Liver (tissue), 9 donors: Measurements from ENCODE around the gene PLAC1. TPM values are rescaled to one million over a fixed set of nuclear protein-coding genes. Genes with fewer than 3 reads are reported as not detected.

Experiments
- DNase-seq: peaks from one replicate; pipeline ENCODE4 v3.0.0-alpha.2; 2017; ENCODE audit warnings: low spot score
- H3K27ac ChIP-seq, 2 donors: one replicate each; pipeline ENCODE4 v1.7.0; 2013; ENCODE audit warnings: inconsistent platforms in 2 of 2, low read length in 2 of 2, control low read depth in 1 of 2, low read depth in 1 of 2, mild to moderate bottlenecking in 1 of 2
- H3K27me3 ChIP-seq, 4 donors: one replicate each; pipeline versions ENCODE4 v1.6.1 to v1.7.0; 2013; ENCODE audit warnings: low read length in 3 of 4, inconsistent platforms in 1 of 4, mild to moderate bottlenecking in 1 of 4, moderate library complexity in 1 of 4; ENCODE audit not compliant: control insufficient read depth in 4 of 4, insufficient read depth in 4 of 4
- H3K36me3 ChIP-seq, 4 donors: one replicate each; pipeline versions ENCODE4 v1.6.1 to v1.7.0; 2013; ENCODE audit warnings: low read length in 3 of 4, mild to moderate bottlenecking in 3 of 4, low read depth in 1 of 4, moderate library complexity in 1 of 4; ENCODE audit not compliant: control insufficient read depth in 4 of 4, insufficient read depth in 3 of 4
- H3K4me1 ChIP-seq, 4 donors: one replicate each; pipeline versions ENCODE4 v1.6.1 to v1.7.0; 2013; ENCODE audit warnings: low read length in 3 of 4, mild to moderate bottlenecking in 3 of 4, moderate library complexity in 1 of 4; ENCODE audit not compliant: control insufficient read depth in 4 of 4, insufficient read depth in 4 of 4
- H3K4me3 ChIP-seq, 3 donors: one replicate each; pipeline versions ENCODE4 v1.6.1 to v1.7.0; 2013; ENCODE audit warnings: low read length in 3 of 3, control low read depth in 1 of 3, low read depth in 1 of 3, mild to moderate bottlenecking in 1 of 3
- H3K9ac ChIP-seq, 2 donors: one replicate each; pipeline ENCODE4 v1.7.0; 2013; ENCODE audit warnings: low read length in 2 of 2, mild to moderate bottlenecking in 2 of 2, moderate library complexity in 2 of 2, control low read depth in 1 of 2, low read depth in 1 of 2
- H3K9me3 ChIP-seq, 4 donors: one replicate each; pipeline versions ENCODE4 v1.6.1 to v1.7.0; 2013; ENCODE audit warnings: low read length in 3 of 4; ENCODE audit not compliant: control insufficient read depth in 4 of 4
- EGR1 ChIP-seq, 2 donors: IDR thresholded peaks; 2 replicates each; pipeline ENCODE4 v1.6.1; 2016 to 2018; ENCODE audit warnings: antibody characterized with exemption in 2 of 2, low read depth in 2 of 2
- FOXA2 ChIP-seq: IDR thresholded peaks from 2 replicates; pipeline ENCODE4 v1.6.1; 2016; ENCODE audit warnings: antibody characterized with exemption
- GABPA ChIP-seq, 2 donors: IDR thresholded peaks in 1 of 2; conservative IDR thresholded peaks in 1 of 2; 2 replicates each; pipeline ENCODE4 v1.6.1; 2016; ENCODE audit warnings: antibody characterized with exemption in 2 of 2, mild to moderate bottlenecking in 1 of 2, moderate library complexity in 1 of 2
- HNF4A ChIP-seq, 2 donors: conservative IDR thresholded peaks; 2 replicates each; pipeline ENCODE4 v1.6.1; 2016; ENCODE audit warnings: antibody characterized with exemption in 2 of 2, mild to moderate bottlenecking in 2 of 2
- HNF4G ChIP-seq: IDR thresholded peaks from 2 replicates; pipeline ENCODE4 v1.6.1; 2016; ENCODE audit warnings: antibody characterized with exemption
- JUND ChIP-seq, 2 donors: IDR thresholded peaks; 2 replicates each; pipeline ENCODE4 v1.6.1; 2016; ENCODE audit warnings: antibody characterized with exemption in 2 of 2
- NR2F2 ChIP-seq: IDR thresholded peaks from 2 replicates; pipeline ENCODE4 v1.6.1; 2016; ENCODE audit warnings: antibody characterized with exemption
- RAD21 ChIP-seq, 2 donors: IDR thresholded peaks; 2 replicates each; pipeline ENCODE4 v1.6.1; 2016; ENCODE audit warnings: antibody characterized with exemption in 2 of 2, mild to moderate bottlenecking in 2 of 2
- RXRA ChIP-seq, 2 donors: IDR thresholded peaks; 2 replicates each; pipeline ENCODE4 v1.6.1; 2017 to 2018; ENCODE audit warnings: antibody characterized with exemption in 2 of 2, mild to moderate bottlenecking in 1 of 2
- TAF1 ChIP-seq: conservative IDR thresholded peaks from 2 replicates; pipeline ENCODE4 v1.6.1; 2016; ENCODE audit warnings: antibody characterized with exemption, mild to moderate bottlenecking
- YY1 ChIP-seq: IDR thresholded peaks from 2 replicates; pipeline ENCODE4 v1.6.1; 2016; ENCODE audit warnings: antibody characterized with exemption, mild to moderate bottlenecking
- WGBS: extraction: QIAGEN DNeasy Blood & Tissue Kit; methylation state at CpG from one replicate; pipeline ENCODE4 v1.1.7; 2013; 5-methylcytosine and 5-hydroxymethylcytosine counted together
- polyA plus RNA-seq, 2 donors: library from polyadenylated mRNA; stranded (reverse) in 1 of 2; unstranded in 1 of 2; fragments of 200-250 nt in 1 of 2; fragments of >200 nt in 1 of 2; fragmentation: Nextera tagmentation in 1 of 2; extraction: Ambion mirVana in 1 of 2; gene quantifications; one replicate each; pipeline versions ENCODE4 v1.2.1 to v1.2.3, GENCODE V29; 2013 to 2015
- total RNA-seq, 2 donors: library from RNA; depleted of rRNA; stranded (reverse); fragments of >200 nt; gene quantifications; one replicate each; pipeline ENCODE4 v1.2.3, GENCODE V29; 2014
- TF ChIP-seq, protein P1 (sequence below): IDR thresholded peaks from 2 replicates; pipeline ENCODE4 v1.6.1; 2016; ENCODE audit warnings: antibody characterized with exemption
- TF ChIP-seq, protein P2 (sequence below): IDR thresholded peaks from 2 replicates; pipeline ENCODE4 v1.6.1; 2016; ENCODE audit warnings: antibody characterized with exemption
- TF ChIP-seq, protein P3 (sequence below): fragments of 150-350 bp; IDR thresholded peaks from 2 replicates; pipeline ENCODE4 v1.5.1; 2017; ENCODE audit warnings: improper control_type of control experiment, low read depth, low read length; ENCODE audit not compliant: missing input control
- TF ChIP-seq, protein P4 (sequence below): IDR thresholded peaks from 2 replicates; pipeline ENCODE4 v1.6.1; 2016; ENCODE audit warnings: antibody characterized with exemption, mild to moderate bottlenecking
- TF ChIP-seq, protein P5 (sequence below): IDR thresholded peaks from 2 replicates; pipeline ENCODE4 v1.6.1; 2016; ENCODE audit warnings: antibody characterized with exemption
- donor health status: healthy.
- donor health status: healthy.
- donor health status: healthy.
- donor health status: healthy.
- donor health status: healthy.

PLAC1 gene
- total and polyA plus RNA-seq, 4 donors: not detected

DNA sequence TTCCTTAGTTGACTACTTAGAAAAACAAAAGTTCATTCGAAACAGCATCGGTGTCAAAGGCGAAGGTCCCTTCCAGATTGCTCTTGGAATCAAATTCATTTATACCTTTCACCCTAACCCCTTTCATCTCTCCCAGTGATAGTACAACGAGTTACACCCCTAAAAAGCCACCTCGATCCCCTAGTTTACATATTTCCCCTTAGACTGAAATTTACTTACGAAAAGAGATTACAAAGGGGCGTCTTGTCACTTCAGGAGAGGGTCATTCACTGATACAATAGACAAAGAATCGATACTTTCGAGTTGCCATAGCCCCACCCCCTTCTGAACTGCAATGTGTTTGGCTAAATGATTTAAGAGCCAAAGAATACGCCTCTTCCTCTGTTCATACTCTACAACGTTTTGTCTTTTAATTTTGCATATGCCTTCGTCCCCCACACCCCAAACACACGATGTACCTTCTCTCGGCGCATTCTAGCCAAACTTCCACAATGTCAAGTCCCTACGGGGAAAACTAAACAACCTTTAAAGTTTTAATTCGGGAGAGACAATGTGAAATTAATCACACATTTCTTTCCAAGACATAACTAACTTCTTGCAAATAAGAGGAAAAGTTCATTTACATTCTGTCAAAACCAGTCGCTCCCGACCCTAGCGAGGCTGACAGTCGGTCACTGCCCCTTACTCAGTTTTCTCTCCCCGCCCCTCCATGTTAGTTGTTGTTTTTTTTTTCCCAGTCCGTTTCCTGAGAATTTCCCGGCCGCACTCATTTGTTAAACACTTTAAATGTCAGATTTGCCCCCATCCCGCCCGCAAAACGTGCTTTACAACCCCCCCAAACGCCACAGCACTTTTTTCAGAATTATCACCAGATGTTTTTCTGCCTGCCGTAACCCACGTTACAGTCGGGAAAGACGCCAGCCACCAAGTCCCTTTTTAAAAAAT lies 109.7 kb downstream of the PLAC1 start:
- peak overlapping the region; percentile 32 to 69 for H3K27ac ChIP-seq
- TF ChIP-seq HNF4A (conservative IDR thresholded peaks at IDR 0.05) (no peak), NR2F2 (no peak), RXRA (IDR thresholded peaks at IDR 0.05) (no peak), JUND (IDR thresholded peaks at IDR 0.05) (no peak)
- TF ChIP-seq, protein P1, sequence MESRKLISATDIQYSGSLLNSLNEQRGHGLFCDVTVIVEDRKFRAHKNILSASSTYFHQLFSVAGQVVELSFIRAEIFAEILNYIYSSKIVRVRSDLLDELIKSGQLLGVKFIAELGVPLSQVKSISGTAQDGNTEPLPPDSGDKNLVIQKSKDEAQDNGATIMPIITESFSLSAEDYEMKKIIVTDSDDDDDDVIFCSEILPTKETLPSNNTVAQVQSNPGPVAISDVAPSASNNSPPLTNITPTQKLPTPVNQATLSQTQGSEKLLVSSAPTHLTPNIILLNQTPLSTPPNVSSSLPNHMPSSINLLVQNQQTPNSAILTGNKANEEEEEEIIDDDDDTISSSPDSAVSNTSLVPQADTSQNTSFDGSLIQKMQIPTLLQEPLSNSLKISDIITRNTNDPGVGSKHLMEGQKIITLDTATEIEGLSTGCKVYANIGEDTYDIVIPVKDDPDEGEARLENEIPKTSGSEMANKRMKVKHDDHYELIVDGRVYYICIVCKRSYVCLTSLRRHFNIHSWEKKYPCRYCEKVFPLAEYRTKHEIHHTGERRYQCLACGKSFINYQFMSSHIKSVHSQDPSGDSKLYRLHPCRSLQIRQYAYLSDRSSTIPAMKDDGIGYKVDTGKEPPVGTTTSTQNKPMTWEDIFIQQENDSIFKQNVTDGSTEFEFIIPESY: no peak
- no peak for DNase-seq
- H3K4me3 ChIP-seq: peak overlapping the region; percentile 41 to 49 (median 48)
- H3K27me3 ChIP-seq: peaks cover 0 to 17% (median 1%) of the 10 kb centered on the region in 4 donors
- 6% methylated on average over 33 of the region's 33 CpGs for WGBS
- peaks cover 0 to 2% (median 0%) of the 10 kb centered on the region in 4 donors for H3K9me3 ChIP-seq
- peak overlapping the region in 1 of 2 donors; percentile 45 for H3K9ac ChIP-seq
- no peaks in the 10 kb centered on the region for H3K36me3 ChIP-seq
- peaks cover 0 to 13% (median 11%) of the 10 kb centered on the region in 4 donors for H3K4me1 ChIP-seq

DNA sequence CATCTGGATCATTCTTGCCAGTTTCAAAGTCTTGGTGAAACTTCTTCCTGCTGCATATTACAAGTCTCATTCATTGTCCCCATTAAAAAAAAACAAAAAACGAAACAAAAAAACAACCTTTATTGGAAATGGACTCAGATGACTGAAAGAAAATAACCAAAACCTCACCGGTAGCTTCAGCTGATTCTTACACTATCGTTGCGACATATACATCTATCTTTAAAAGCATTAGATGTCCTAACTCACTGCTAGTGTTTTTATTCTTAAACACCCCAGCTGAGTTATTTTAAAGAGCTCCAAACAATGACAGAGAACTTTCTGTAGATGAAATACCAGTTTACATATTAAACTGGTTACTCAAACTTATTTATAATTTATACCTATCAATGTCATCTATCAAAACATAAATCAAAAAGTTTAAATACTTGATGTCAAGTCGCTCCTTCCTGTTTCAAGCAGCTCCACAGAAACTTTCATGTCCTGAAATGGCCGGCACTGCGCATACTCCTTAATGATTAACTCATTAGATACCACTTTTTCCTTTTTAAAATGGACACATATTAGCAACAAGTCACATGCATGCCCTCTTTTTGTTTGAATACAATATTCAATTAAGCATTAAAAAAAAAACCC lies 111.1 kb downstream of the PLAC1 start:
- TF ChIP-seq HNF4G: no peak
- TF ChIP-seq, protein P2, sequence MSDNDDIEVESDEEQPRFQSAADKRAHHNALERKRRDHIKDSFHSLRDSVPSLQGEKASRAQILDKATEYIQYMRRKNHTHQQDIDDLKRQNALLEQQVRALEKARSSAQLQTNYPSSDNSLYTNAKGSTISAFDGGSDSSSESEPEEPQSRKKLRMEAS: no peak
- TF ChIP-seq TAF1: no peak
- TF ChIP-seq EGR1 (IDR thresholded peaks at IDR 0.05; ENCODE audit: low read depth in 2 of 2): no peak
- TF ChIP-seq, protein P3, sequence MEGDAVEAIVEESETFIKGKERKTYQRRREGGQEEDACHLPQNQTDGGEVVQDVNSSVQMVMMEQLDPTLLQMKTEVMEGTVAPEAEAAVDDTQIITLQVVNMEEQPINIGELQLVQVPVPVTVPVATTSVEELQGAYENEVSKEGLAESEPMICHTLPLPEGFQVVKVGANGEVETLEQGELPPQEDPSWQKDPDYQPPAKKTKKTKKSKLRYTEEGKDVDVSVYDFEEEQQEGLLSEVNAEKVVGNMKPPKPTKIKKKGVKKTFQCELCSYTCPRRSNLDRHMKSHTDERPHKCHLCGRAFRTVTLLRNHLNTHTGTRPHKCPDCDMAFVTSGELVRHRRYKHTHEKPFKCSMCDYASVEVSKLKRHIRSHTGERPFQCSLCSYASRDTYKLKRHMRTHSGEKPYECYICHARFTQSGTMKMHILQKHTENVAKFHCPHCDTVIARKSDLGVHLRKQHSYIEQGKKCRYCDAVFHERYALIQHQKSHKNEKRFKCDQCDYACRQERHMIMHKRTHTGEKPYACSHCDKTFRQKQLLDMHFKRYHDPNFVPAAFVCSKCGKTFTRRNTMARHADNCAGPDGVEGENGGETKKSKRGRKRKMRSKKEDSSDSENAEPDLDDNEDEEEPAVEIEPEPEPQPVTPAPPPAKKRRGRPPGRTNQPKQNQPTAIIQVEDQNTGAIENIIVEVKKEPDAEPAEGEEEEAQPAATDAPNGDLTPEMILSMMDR: no peak
- no peak for TF ChIP-seq FOXA2
- TF ChIP-seq RXRA (IDR thresholded peaks at IDR 0.05): no peak
- no peak for TF ChIP-seq NR2F2
- TF ChIP-seq, protein P4, sequence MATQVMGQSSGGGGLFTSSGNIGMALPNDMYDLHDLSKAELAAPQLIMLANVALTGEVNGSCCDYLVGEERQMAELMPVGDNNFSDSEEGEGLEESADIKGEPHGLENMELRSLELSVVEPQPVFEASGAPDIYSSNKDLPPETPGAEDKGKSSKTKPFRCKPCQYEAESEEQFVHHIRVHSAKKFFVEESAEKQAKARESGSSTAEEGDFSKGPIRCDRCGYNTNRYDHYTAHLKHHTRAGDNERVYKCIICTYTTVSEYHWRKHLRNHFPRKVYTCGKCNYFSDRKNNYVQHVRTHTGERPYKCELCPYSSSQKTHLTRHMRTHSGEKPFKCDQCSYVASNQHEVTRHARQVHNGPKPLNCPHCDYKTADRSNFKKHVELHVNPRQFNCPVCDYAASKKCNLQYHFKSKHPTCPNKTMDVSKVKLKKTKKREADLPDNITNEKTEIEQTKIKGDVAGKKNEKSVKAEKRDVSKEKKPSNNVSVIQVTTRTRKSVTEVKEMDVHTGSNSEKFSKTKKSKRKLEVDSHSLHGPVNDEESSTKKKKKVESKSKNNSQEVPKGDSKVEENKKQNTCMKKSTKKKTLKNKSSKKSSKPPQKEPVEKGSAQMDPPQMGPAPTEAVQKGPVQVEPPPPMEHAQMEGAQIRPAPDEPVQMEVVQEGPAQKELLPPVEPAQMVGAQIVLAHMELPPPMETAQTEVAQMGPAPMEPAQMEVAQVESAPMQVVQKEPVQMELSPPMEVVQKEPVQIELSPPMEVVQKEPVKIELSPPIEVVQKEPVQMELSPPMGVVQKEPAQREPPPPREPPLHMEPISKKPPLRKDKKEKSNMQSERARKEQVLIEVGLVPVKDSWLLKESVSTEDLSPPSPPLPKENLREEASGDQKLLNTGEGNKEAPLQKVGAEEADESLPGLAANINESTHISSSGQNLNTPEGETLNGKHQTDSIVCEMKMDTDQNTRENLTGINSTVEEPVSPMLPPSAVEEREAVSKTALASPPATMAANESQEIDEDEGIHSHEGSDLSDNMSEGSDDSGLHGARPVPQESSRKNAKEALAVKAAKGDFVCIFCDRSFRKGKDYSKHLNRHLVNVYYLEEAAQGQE: no peak
- TF ChIP-seq YY1: no peak
- TF ChIP-seq, protein P1: no peak
- TF ChIP-seq GABPA (IDR thresholded peaks at IDR 0.05 in 1 of 2, conservative IDR thresholded peaks at IDR 0.05 in 1 of 2): no peak
- TF ChIP-seq HNF4A (conservative IDR thresholded peaks at IDR 0.05): no peak
- TF ChIP-seq, protein P5, sequence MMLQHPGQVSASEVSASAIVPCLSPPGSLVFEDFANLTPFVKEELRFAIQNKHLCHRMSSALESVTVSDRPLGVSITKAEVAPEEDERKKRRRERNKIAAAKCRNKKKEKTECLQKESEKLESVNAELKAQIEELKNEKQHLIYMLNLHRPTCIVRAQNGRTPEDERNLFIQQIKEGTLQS: no peak
- no peak for TF ChIP-seq RAD21 (IDR thresholded peaks at IDR 0.05)
- Histone ChIP-seq H3K9ac (no peak overlapping the region), H3K36me3 (no peaks in the 10 kb centered on the region), H3K9me3 (peaks cover 0 to 2% (median 0%) of the 10 kb centered on the region in 4 donors), H3K4me3 (no peak overlapping the region), H3K27me3 (peaks cover 0 to 20% (median 1%) of the 10 kb centered on the region in 4 donors), H3K4me1 (peaks cover 0 to 13% (median 11%) of the 10 kb centered on the region in 4 donors), H3K27ac (no peak overlapping the region)
- 29% methylated on average over 7 of the region's 7 CpGs for WGBS
- DNase-seq: no peak
